HG02981 (cell line): ENCODE measurements around the gene PIP5K1A.
"Not testable (repeated sequence)": the region's sequence is repeated elsewhere in the genome, so short reads cannot be mapped to it uniquely, and the experiment has no call there.

Source experiments
- ATAC-seq: cut with Tn5 transposase; IDR thresholded peaks from one replicate; pipeline ENCODE4 v1.9.1; 2021; ENCODE audit warnings: mild to moderate bottlenecking, moderate library complexity; ENCODE audit not compliant: unreplicated experiment

The PIP5K1A gene

DNA sequence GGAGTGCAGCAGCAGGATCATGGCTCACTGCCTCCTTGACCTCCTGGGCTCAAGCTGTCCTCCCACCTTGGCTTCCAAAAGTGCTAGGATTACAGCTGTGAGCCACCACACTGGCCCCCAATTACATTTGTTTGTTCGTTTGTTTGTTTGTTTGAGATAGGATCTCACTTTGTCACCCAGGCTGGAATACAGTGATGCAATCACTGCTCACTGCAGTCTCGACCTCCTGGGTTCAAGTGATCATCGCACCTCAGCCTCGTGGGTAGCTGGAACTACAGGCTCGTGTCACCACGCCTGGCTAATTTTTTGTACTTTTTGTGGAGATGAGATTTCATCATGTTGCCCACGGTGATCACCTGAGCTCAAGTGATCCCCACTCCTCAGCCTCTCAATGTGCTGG is 6.3 kb upstream of the PIP5K1A start:
- ATAC-seq, result no peak

DNA sequence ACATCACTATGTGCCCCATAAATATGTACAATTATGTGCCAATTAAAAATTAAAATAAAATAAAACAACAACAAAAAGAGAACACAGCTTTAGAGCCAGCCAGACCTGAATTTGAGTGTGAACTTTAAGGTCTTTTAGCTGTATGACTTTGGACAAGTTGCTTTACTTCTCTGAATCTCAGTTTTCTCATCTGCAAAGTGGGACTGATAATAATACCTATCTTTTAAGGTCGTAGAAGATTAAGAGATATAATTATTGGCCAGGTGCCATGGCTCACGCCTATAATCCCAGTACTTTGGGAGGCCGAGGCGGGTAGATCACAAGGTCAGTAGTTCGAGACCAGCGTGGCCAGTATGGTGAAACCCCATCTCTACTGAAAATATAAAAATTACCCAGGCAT is 5.0 kb upstream of the PIP5K1A start:
- ATAC-seq, result no peak

- ATAC-seq, result no peak
Measured at GRCh38 chr1:151193856-151194255, 4.5 kb upstream of the PIP5K1A start.

DNA sequence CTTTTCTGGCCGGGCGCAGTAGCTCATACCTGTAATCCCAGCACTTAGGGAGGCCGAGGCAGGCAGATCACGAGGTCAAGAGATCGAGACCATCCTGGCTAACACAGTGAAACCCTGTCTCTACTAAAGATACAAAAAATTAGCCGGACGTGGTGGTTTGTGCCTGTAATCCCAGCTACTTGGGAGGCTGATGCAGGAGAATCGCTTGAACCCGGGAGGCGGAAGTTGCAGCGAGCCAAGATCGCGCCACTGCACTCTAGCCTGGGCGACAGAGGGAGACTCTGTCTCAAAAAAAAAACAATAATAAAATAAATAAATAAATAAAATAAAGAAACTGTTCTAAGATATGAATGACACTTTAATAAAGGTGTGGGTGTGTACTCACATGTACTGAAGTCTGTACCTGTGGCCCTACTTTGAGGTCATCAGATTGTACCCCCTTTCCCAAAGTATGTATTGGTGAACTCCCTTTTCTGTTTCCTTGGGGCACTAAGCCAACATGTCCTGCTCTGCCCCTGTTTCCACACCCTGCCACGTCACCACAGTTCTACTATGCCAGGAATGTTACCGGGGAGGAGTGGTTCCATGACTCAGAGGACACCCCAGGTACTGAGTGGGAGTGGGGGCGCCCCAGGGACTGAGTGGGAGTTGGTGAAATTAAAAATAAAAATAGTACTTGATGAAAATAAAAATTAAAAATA is 3.3 kb upstream of the PIP5K1A start:
- ATAC-seq, result not testable (repeated sequence)

DNA sequence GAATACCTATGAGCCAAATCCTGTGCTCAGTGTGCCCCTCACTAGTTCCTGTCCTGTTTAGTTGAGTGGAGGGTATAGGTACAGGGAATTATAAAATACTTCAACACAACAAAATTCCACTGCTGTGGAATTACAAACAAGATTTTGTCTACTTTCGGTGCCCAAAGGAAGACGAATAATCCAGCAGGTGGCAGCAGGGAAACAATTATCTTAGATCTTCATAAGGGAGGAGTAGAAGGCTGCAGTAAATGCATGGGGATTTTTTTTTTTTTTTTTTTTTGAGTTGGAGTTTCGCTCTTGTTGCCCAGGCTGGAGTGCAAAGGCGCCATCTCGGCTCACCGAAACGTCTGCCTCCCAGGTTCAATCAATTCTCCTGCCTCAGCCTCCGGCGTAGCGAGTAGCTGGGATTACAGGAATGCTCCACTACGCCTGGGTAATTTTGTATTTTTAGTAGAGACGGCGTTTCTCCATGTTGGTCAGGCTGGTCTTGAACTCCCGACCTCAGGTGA is 2.0 kb upstream of the PIP5K1A start:
- no peak for ATAC-seq

- ATAC-seq, result no peak
Measured at GRCh38 chr1:151197863-151198253, 494 bp upstream of the PIP5K1A start.

- no peak for ATAC-seq
Measured at GRCh38 chr1:151199873-151200581, 1.7 kb downstream of the PIP5K1A start.

DNA sequence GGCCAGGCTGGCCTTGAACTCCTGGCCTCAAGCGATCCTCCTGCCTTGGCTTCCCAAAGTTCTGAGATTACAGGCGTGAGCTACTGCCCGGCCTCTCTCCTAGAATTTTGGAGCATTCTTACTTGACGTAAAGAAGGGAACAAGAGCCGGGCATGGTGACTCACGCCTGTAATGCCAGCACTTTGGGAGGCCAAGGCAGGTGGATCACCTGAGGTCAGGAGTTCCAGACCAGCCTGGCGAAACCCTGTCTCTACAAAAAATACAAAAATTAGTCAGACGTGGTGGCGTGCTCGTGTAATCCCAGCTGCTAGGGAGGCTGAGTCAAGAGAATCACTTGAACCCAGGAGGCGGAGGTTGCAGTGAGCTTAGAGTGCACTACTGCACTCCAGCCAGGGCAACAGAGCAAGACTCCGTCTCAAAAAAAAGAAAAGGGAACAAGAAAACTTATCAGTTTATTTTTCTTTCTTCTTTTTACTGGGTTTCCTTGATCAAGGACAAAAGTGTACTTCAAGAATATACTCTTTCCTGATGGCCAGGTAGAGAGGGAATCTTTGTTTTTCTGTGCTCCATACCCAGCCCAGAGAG is 7.1 kb downstream of the PIP5K1A start:
- ATAC-seq, result not testable (repeated sequence)

- ATAC-seq, result no peak
Measured at GRCh38 chr1:151210830-151211229, 12.5 kb downstream of the PIP5K1A start.

DNA sequence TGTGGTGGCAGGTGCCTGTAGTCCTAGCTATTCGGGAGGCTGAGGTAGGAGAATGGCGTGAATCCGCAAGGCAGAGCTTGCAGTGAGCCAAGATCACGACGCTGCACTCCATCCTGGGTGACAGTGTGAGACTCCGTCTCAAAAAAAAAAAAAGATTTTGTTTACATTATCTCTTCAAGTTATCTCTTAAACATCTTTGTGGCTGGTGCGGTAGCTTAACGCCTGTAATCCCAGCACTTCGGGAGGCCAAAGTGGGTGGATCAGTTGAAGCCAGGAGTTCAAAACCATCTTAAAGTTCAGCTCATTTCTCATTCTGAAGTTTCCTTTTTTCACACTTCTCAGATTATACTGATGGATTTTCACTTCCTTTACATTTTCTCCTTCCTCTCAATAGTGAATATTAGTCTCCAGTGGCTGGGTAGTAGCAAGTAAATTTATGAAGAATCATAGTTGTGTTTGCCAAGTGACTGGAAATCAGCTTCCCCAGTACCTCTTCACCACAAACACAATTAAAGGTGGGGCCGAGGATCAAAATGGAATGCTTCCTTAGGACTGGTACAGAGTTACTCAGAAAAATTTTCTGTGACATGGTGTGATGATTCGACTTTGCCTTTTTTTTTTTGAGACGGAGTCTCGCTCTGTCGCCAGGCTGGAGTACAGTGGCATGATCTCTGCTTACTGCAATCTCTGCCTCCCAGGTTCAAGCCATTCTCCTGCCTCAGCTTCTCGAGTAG is 13.8 kb downstream of the PIP5K1A start:
- no peak for ATAC-seq

- no peak for ATAC-seq
Measured at GRCh38 chr1:151213560-151213959, 15.2 kb downstream of the PIP5K1A start.

- no peak for ATAC-seq
Measured at GRCh38 chr1:151221616-151222015, 23.3 kb downstream of the PIP5K1A start.

DNA sequence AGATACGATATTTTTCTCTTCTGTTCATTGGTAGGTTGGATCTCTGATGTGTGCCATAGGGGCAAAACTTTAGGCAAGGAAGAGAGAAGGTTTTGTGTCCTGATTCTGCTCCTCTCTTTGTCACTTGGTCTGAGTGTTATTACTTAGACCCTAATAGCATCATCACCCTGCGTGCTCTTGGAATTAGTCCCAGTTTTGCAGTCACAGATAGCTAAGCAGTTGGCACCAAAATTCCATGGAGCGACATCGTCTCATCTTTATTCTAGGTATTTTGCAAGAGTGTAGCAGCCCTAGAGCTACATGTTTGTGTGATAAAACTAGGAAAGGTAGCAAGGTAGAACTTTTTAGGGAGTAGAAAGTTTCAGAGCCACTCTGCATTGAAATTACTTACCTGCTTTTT is 23.8 kb downstream of the PIP5K1A start:
- ATAC-seq, result no peak

DNA sequence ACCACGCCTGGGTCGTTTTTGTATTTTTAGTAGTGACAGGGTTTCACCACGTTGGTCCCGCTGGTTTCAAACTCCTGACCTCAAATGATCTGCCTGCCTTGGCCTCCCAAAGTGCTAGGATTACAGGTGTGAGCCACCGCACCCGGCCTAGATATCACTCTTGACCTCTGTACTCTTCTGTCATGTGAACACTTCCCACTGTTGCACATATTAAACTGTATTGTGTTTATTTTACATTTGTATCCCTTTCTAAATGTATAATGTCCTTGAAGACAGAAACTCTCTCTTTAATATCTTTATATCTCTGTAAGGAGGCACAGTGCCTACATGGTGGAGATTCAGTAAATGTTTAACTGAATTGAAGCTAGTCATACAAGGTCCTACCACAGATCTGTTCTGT is 36.9 kb downstream of the PIP5K1A start:
- no peak for ATAC-seq

DNA sequence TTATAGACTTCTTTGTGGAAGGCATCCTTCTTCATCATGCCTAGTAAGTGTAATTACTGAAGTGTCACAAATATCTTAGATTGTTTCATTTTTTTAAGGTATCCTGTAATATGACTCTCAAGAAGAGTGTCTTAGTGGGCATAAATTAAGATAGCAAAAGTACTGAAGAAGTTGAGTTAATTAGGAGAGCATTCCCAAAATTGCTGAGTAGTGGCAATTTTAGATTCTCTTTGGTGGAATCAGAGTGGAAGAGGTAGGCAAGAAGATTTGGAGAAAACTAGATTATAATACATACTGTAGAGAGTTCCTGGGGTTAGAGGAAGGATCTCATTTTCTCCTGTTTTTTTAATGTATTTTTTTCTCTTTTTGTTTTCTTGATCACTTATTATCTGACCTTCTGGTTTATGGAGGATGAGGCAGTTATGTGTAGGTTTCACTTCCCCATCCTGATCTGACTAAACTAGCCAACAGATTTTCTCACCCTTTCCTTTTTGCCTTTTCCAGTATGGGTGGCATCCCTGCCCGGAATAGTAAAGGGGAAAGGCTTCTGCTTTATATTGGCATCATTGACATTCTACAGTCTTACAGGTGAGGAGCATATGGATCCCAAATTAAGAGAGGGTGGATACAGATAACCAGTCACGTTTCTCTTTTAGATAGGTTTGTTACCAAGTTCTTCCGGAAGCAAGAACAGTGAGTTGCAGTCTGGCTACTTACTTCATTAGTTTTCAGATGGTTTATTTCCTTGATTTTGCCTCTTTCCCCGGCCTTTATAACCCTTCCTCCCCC is 39.5 kb downstream of the PIP5K1A start:
- no peak for ATAC-seq

GRCh38 chr1:151238467-151238739 is 40.1 kb downstream of the PIP5K1A start:
- ATAC-seq, result no peak

GRCh38 chr1:151242442-151242841 is 44.1 kb downstream of the PIP5K1A start:
- no peak for ATAC-seq

DNA sequence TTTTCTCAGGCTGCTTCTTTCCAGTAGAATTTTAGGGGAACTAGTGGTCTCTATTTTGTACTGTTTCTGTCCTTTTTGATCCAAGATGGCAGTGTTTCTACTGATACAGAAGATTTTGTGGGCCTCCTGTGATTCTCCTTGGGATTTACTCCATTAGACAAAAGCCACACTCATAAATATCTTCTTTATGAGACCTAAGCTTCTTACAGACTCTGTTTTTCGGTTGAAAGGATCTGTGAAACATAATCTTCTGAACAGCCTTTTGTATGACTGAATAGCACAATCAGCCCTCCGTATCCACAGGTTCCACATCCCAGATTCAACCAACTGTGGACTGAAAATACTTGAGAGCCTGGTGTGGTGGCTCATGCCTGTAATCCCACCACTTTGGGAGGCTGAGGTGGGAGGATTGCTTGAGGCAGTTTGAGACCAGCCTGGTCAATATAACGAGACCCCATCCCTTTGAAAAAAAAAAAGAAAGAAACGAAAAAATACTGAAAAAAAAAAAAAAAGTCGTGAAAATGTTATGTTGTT is 45.4 kb downstream of the PIP5K1A start:
- no peak for ATAC-seq

- ATAC-seq, result no peak
Measured at GRCh38 chr1:151246786-151247185, 48.4 kb downstream of the PIP5K1A start.

- ATAC-seq, result peak; percentile 34
Measured at GRCh38 chr1:151251656-151252470, 53.5 kb downstream of the PIP5K1A start.
